ENCODE data around the gene TRAPPC2L.

Gene TRAPPC2L

GRCh38 chr16:88809676-88810165 lies 47.2 kb upstream of the TRAPPC2L start:
- Histone ChIP-seq H3K36me3 (ENCODE audit: control insufficient read depth in 1 of 2, insufficient read depth in 2 of 2, low read length in 2 of 2) (peaks cover 50 to 51% of the 10 kb centered on the region in 2 experiments), H3K14ac (ENCODE audit: low read length) (no peak overlapping the region), H2BK5ac (ENCODE audit: low read depth, low read length, poor library complexity) (no peak overlapping the region), H3K9me3 (ENCODE audit: insufficient read depth, low read depth, low read length) (peaks cover 2% of the 10 kb centered on the region), H2BK120ac (ENCODE audit: insufficient read depth, low read length, poor library complexity) (no peak overlapping the region), H4K8ac (ENCODE audit: low read depth, low read length) (no peak overlapping the region), H3K4me3 (ENCODE audit: low read depth, low read length) (no peak overlapping the region), H3K9ac (ENCODE audit: low read length) (no peak overlapping the region), H4K91ac (ENCODE audit: low read depth, low read length) (no peak overlapping the region), H4K12ac (ENCODE audit: low read depth, low read length) (no peak overlapping the region), H3K27ac (ENCODE audit: low read depth, low read length) (no peak overlapping the region), H3K4ac (ENCODE audit: low read depth, low read length) (no peak overlapping the region), H3K79me2 (ENCODE audit: control insufficient read depth, insufficient read depth, low read length, poor library complexity) (peaks cover 9% of the 10 kb centered on the region), H3K4me1 (ENCODE audit: control insufficient read depth in 1 of 2, insufficient read depth in 2 of 2, low read length in 2 of 2) (peaks cover 13 to 26% of the 10 kb centered on the region in 2 experiments), H3K4me2 (ENCODE audit: low read length) (no peak overlapping the region), H2AFZ (ENCODE audit: insufficient read depth, low read length, poor library complexity) (no peak overlapping the region), H3K27me3 (ENCODE audit: insufficient read depth, low read length) (no peaks in the 10 kb centered on the region), H3K18ac (ENCODE audit: low read length) (no peak overlapping the region), H2BK12ac (ENCODE audit: low read length) (no peak overlapping the region), H3K79me1 (ENCODE audit: low read length) (peaks cover 14% of the 10 kb centered on the region), H2AK5ac (ENCODE audit: low read length) (no peak overlapping the region), H3K23ac (ENCODE audit: low read length) (no peak overlapping the region)
- whole genome bisulfite sequencing (ENCODE audit: extremely low coverage, insufficient coverage, insufficient read length) = no CpG with 5 or more reads among the region's 10 CpGs
- DNase-seq = no peak

GRCh38 chr16:88810166-88810911 lies 46.6 kb upstream of the TRAPPC2L start:
- peaks cover 9% of the 10 kb centered on the region for H3K79me2 ChIP-seq (ENCODE audit: control insufficient read depth, insufficient read depth, low read length, poor library complexity)
- peaks cover 9 to 22% of the 10 kb centered on the region in 2 experiments for H3K4me1 ChIP-seq (ENCODE audit: control insufficient read depth in 1 of 2, insufficient read depth in 2 of 2, low read length in 2 of 2)
- H3K27me3 ChIP-seq (ENCODE audit: insufficient read depth, low read length) = no peaks in the 10 kb centered on the region
- no peak overlapping the region for H4K91ac ChIP-seq (ENCODE audit: low read depth, low read length)
- H3K36me3 ChIP-seq (ENCODE audit: control insufficient read depth in 1 of 2, insufficient read depth in 2 of 2, low read length in 2 of 2) = peaks cover 44 to 47% of the 10 kb centered on the region in 2 experiments
- H2BK12ac ChIP-seq (ENCODE audit: low read length) = no peak overlapping the region
- peak; percentile 36 to 38 for DNase-seq
- peak overlapping the region; percentile 67 for H3K14ac ChIP-seq (ENCODE audit: low read length)
- peaks cover 14% of the 10 kb centered on the region for H3K79me1 ChIP-seq (ENCODE audit: low read length)
- no peak overlapping the region for H3K18ac ChIP-seq (ENCODE audit: low read length)
- H4K8ac ChIP-seq (ENCODE audit: low read depth, low read length) = no peak overlapping the region
- no peak overlapping the region for H2AK5ac ChIP-seq (ENCODE audit: low read length)
- H2BK5ac ChIP-seq (ENCODE audit: low read depth, low read length, poor library complexity) = no peak overlapping the region
- H4K12ac ChIP-seq (ENCODE audit: low read depth, low read length) = no peak overlapping the region
- peak overlapping the region; percentile 30 for H3K9ac ChIP-seq (ENCODE audit: low read length)
- no peak overlapping the region for H2BK120ac ChIP-seq (ENCODE audit: insufficient read depth, low read length, poor library complexity)
- WGBS (ENCODE audit: extremely low coverage, insufficient coverage, insufficient read length) = no CpG with 5 or more reads among the region's 12 CpGs
- peak overlapping the region; percentile 98 for H3K4me2 ChIP-seq (ENCODE audit: low read length)
- no peak overlapping the region for H3K4ac ChIP-seq (ENCODE audit: low read depth, low read length)
- peak overlapping the region; percentile 73 for H3K4me3 ChIP-seq (ENCODE audit: low read depth, low read length)
- H3K23ac ChIP-seq (ENCODE audit: low read length) = no peak overlapping the region
- peak overlapping the region; percentile 39 for H3K27ac ChIP-seq (ENCODE audit: low read depth, low read length)
- H3K9me3 ChIP-seq (ENCODE audit: insufficient read depth, low read depth, low read length) = peaks cover 2% of the 10 kb centered on the region
- H2AFZ ChIP-seq (ENCODE audit: insufficient read depth, low read length, poor library complexity) = no peak overlapping the region

- peak overlapping the region; percentile 98 for H3K4me2 ChIP-seq (ENCODE audit: low read length)
- peak overlapping the region; percentile 61 for H2AFZ ChIP-seq (ENCODE audit: insufficient read depth, low read length, poor library complexity)
- peaks cover 36 to 39% of the 10 kb centered on the region in 2 experiments for H3K36me3 ChIP-seq (ENCODE audit: control insufficient read depth in 1 of 2, insufficient read depth in 2 of 2, low read length in 2 of 2)
- peaks cover 9% of the 10 kb centered on the region for H3K79me2 ChIP-seq (ENCODE audit: control insufficient read depth, insufficient read depth, low read length, poor library complexity)
- peak overlapping the region; percentile 2 for H3K23ac ChIP-seq (ENCODE audit: low read length)
- H3K18ac ChIP-seq (ENCODE audit: low read length) = peak overlapping the region; percentile 68
- peak overlapping the region; percentile 40 for H2BK120ac ChIP-seq (ENCODE audit: insufficient read depth, low read length, poor library complexity)
- peak overlapping the region; percentile 47 for H4K91ac ChIP-seq (ENCODE audit: low read depth, low read length)
- H2AK5ac ChIP-seq (ENCODE audit: low read length) = peak overlapping the region; percentile 33
- H2BK5ac ChIP-seq (ENCODE audit: low read depth, low read length, poor library complexity) = peak overlapping the region; percentile 58
- no peaks in the 10 kb centered on the region for H3K27me3 ChIP-seq (ENCODE audit: insufficient read depth, low read length)
- peak overlapping the region; percentile 28 for H3K4ac ChIP-seq (ENCODE audit: low read depth, low read length)
- H3K14ac ChIP-seq (ENCODE audit: low read length) = peak overlapping the region; percentile 67
- H2BK12ac ChIP-seq (ENCODE audit: low read length) = no peak overlapping the region
- H3K9me3 ChIP-seq (ENCODE audit: insufficient read depth, low read depth, low read length) = peaks cover 2% of the 10 kb centered on the region
- WGBS (ENCODE audit: extremely low coverage, insufficient coverage, insufficient read length) = no CpG with 5 or more reads among the region's 65 CpGs
- peak overlapping the region; percentile 39 for H3K27ac ChIP-seq (ENCODE audit: low read depth, low read length)
- H3K4me3 ChIP-seq (ENCODE audit: low read depth, low read length) = peak overlapping the region; percentile 73
- H3K9ac ChIP-seq (ENCODE audit: low read length) = peak overlapping the region; percentile 30
- DNase-seq = peak; percentile 17 to 50
- H3K4me1 ChIP-seq (ENCODE audit: control insufficient read depth in 1 of 2, insufficient read depth in 2 of 2, low read length in 2 of 2) = peaks cover 9 to 22% of the 10 kb centered on the region in 2 experiments
- peaks cover 14% of the 10 kb centered on the region for H3K79me1 ChIP-seq (ENCODE audit: low read length)
- H4K8ac ChIP-seq (ENCODE audit: low read depth, low read length) = peak overlapping the region; percentile 83
- peak overlapping the region; percentile 23 for H4K12ac ChIP-seq (ENCODE audit: low read depth, low read length)
Measured at GRCh38 chr16:88810912-88811768, 45.8 kb upstream of the TRAPPC2L start.

GRCh38 chr16:88811769-88812512 lies 45.0 kb upstream of the TRAPPC2L start, which contains the start of gene APRT:
TSS of gene APRT (minus strand) at chr16:88811928. CDS start at chr16:88811899, 29 bp downstream.
- H3K4me2 ChIP-seq (ENCODE audit: low read length) = peak within 1 kb of the TSS; percentile 98
- H3K36me3 ChIP-seq (ENCODE audit: control insufficient read depth in 1 of 2, insufficient read depth in 2 of 2, low read length in 2 of 2) = peaks cover 28 to 31% of the 10 kb centered on the region in 2 experiments
- peak; percentile 92 to 96 for DNase-seq
- H3K79me2 ChIP-seq (ENCODE audit: control insufficient read depth, insufficient read depth, low read length, poor library complexity) = peaks cover 9% of the 10 kb centered on the region
- peaks cover 9 to 22% of the 10 kb centered on the region in 2 experiments for H3K4me1 ChIP-seq (ENCODE audit: control insufficient read depth in 1 of 2, insufficient read depth in 2 of 2, low read length in 2 of 2)
- H3K9me3 ChIP-seq (ENCODE audit: insufficient read depth, low read depth, low read length) = peaks cover 2% of the 10 kb centered on the region
- peak within 1 kb of the TSS; percentile 68 for H4K12ac ChIP-seq (ENCODE audit: low read depth, low read length)
- peak within 1 kb of the TSS; percentile 66 for H3K4ac ChIP-seq (ENCODE audit: low read depth, low read length)
- H2AK5ac ChIP-seq (ENCODE audit: low read length) = peak within 1 kb of the TSS; percentile 33
- H3K27me3 ChIP-seq (ENCODE audit: insufficient read depth, low read length) = no peaks in the 10 kb centered on the region
- peak within 1 kb of the TSS; percentile 86 for H2AFZ ChIP-seq (ENCODE audit: insufficient read depth, low read length, poor library complexity)
- peak within 1 kb of the TSS; percentile 98 for H4K8ac ChIP-seq (ENCODE audit: low read depth, low read length)
- peak within 1 kb of the TSS; percentile 82 for H2BK120ac ChIP-seq (ENCODE audit: insufficient read depth, low read length, poor library complexity)
- H3K14ac ChIP-seq (ENCODE audit: low read length) = peak within 1 kb of the TSS; percentile 92
- peak within 1 kb of the TSS; percentile 68 for H3K18ac ChIP-seq (ENCODE audit: low read length)
- peak within 1 kb of the TSS; percentile 2 for H3K23ac ChIP-seq (ENCODE audit: low read length)
- H3K9ac ChIP-seq (ENCODE audit: low read length) = peak within 1 kb of the TSS; percentile 62
- H2BK12ac ChIP-seq (ENCODE audit: low read length) = peak within 1 kb of the TSS; percentile 39
- H2BK5ac ChIP-seq (ENCODE audit: low read depth, low read length, poor library complexity) = peak within 1 kb of the TSS; percentile 78
- peak within 1 kb of the TSS; percentile 77 for H3K4me3 ChIP-seq (ENCODE audit: low read depth, low read length)
- peak within 1 kb of the TSS; percentile 95 for H4K91ac ChIP-seq (ENCODE audit: low read depth, low read length)
- peak within 1 kb of the TSS; percentile 94 for H3K27ac ChIP-seq (ENCODE audit: low read depth, low read length)
- no CpG with 5 or more reads among the region's 84 CpGs for WGBS (ENCODE audit: extremely low coverage, insufficient coverage, insufficient read length)
- peaks cover 14% of the 10 kb centered on the region for H3K79me1 ChIP-seq (ENCODE audit: low read length)
